HG03066 (cell line): Measurements from ENCODE around the gene TTLL8.

Source experiments
- ATAC-seq: cut with Tn5 transposase; IDR thresholded peaks from one replicate; pipeline ENCODE4 v1.9.1; 2021; ENCODE audit warnings: low read depth; ENCODE audit not compliant: unreplicated experiment

Gene TTLL8

DNA sequence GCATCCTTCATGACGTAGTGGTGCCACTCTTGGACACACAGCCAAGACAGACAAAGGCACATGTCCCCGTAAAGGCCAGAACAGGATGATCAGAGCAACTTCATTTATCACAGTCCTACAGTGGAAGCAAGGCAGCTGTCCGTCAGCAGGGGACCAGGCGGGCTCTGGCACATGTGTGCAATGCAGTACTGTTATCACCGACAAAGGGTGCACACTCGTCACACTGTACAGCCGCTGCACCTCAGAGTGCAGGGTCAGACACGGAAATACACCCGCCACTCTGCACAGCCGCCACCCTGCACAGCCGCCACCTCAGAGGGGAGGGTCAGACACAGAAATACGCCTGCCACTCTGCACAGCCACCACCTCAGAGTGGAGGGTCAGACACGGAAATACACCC is 32.1 kb downstream of the TTLL8 start:
- no peak for ATAC-seq

DNA sequence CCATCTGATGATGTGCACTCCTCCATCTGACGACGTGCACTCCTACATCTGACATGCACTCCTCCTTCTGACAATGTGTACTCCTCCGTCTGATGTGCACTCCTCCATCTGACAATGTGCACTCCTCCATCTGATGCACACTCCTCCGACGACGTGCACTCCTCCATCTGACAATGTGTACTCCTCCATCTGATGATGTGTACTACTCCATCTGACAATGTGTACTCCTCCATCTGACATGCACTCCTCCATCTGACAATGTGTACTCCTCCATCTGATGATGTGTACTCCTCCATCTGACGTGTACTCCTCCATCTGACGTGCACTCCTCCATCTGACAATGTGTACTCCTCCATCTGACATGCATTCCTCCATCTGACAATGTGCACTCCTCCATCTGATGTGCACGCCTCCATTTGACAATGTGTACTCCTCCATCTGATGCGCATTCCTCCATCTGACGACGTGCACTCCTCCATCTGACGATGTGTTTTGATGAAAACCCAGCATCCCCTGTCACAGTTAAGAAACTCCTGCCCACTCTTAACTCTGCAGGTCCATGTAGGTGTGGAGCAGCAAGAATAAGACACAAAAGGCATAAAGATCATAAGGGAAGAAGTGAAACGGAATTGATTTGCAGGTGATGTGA is 35.8 kb downstream of the TTLL8 start:
- no peak for ATAC-seq

DNA sequence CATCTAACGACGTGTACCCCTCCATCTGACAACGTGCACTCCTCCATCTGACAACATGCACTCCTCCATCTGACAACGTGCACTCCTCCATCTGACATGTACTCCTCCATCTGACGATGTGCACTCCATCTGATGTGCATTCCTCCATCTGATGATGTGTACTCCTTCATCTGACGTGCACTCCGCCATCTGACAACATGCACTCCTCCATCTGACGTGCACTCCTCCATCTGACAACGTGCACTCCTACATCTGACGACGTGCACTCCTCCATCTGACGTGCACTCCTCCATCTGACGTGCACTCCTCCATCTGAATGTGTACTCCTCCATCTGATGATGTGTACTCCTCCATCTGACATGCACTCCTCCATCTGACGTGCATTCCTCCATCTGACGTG is 37.5 kb downstream of the TTLL8 start:
- ATAC-seq: no peak

DNA sequence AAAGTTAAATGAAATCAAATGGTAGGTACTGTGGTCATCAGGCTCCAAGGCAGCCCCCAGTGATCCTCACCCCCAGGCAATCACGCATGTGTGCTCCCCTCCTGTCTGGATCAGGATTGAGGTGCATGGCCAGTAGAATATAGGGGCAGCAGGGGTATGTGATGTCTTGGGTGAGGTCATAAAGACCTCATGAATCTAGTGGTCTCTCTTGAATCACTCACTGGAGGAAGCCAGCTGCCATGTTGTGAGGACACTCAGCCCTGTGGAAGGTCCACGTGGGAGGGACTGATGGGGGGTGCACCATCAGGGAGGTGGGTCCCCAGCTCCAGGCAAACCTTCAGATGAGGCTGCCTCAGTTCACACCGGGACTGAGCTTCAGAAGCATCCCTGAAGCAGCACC is 38.8 kb downstream of the TTLL8 start:
- no peak for ATAC-seq

GRCh38 chr22:50018608-50019285 is 39.4 kb downstream of the TTLL8 start:
- ATAC-seq: no peak

DNA sequence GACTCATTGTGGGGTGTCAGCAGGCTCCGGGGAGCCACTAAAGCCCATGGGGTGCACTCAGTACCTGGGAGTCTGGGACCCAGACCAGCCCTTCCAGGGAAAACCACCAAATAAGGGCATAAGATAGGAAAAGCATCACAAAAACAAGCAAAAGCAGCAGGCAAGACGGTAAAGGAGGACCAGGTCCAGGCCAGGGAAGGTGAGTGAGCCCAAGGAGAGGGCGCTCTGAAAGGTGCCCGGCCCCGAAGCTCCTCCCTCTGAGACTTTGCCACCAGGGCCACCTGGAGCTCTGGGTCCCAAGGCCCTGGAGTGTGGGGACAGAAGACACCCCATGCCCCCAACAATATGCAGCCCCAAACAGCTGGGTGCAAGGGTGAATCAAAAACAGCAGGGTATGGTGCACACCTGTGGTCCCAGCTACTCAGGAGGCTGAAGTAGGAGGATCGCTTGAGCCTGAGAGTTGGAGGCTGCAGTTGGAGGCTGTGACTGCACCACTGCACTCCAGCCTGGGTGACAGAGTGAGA is 40.3 kb downstream of the TTLL8 start:
- no peak for ATAC-seq

GRCh38 chr22:50016988-50017700 is 41.0 kb downstream of the TTLL8 start:
- no peak for ATAC-seq

GRCh38 chr22:50016308-50016987 is 41.6 kb downstream of the TTLL8 start:
- no peak for ATAC-seq

- no peak for ATAC-seq
Measured at GRCh38 chr22:50015451-50016307, 42.4 kb downstream of the TTLL8 start.

GRCh38 chr22:50014655-50015401 is 43.3 kb downstream of the TTLL8 start:
- ATAC-seq: no peak

GRCh38 chr22:50014053-50014501 is 44.0 kb downstream of the TTLL8 start:
- no peak for ATAC-seq

- no peak for ATAC-seq
Measured at GRCh38 chr22:50012211-50013181, 45.6 kb downstream of the TTLL8 start, which contains the start of gene IL17REL. Gene IL17REL, minus strand, starts transcription at chr22:50012765. Its CDS starts 119 bp downstream, at chr22:50012646.

- no peak for ATAC-seq
Measured at GRCh38 chr22:50011447-50012210, 46.5 kb downstream of the TTLL8 start.

DNA sequence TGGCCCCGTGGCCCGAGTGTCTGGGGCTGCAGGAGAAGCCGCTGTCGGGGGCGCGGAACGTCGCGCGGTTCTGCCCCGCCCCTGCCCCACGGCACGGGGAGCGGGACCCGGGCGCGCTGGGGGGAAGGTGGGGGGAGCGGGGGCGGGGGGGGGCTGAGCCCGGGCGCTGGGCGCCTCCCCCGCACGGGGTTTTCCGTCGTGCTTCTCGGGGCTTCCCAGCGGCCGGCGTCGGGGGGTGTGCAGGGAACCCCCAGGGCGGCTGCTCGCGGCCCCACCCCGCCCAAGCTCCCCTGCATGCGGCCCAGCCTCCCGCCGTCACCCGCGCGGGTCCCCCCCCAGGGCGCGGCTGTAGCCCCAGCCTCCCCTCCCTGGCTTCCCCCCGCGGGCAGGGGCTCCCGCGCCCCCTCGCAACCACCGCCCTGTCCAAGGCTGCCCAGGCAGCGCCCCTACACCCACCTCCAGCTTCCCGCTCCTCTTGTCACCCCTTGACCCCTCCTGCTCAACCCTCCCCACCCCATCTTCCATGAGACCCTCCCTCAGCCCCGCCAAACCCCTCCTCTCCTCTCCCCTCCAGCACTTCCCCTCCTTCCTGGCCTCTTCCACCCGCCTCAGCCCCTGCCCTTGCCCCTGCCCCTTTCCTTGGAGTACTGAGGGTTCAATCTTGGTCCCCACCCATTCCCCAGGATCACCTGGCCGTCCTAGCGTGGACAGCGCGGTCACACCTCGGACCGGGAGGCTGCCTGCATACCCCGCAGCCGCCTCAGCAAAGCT is 47.2 kb downstream of the TTLL8 start:
- no peak for ATAC-seq

GRCh38 chr22:50009765-50010675 is 48.1 kb downstream of the TTLL8 start:
- no peak for ATAC-seq

DNA sequence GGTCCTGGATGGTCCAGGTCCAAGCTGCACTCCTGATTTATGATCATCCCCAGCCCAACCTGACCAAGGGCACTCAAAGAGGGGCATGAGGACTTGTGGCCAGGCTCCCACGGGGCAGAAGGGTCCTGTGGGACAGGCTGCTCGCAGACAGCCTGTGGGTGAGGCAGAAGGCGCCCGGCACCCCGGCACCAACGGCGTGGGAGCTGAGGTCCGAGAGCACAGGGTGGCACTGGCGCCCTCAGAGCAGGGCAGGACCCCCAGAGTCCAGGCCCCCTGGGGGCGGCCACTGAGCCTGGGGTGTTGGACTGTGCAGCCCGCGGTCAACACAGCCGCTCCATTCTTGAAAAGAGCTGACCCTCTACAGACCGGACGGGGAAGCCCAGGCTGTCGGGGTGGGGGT is 48.8 kb downstream of the TTLL8 start:
- no peak for ATAC-seq
